Neural cell (in vitro differentiated cells): ENCODE data around the gene GOLGA8K. TPM values are rescaled to one million over a fixed set of nuclear protein-coding genes. Genes with fewer than 3 reads are reported as not detected.
"Not testable (repeated sequence)": the region's sequence is repeated elsewhere in the genome, so short reads cannot be mapped to it uniquely, and the experiment has no call there.

Experiments used
- H2AFZ ChIP-seq: fragments of 200-600, 300-800 bp; sonication (generic), shearing (Covaris generic); 2 replicates; pipeline ENCODE4 v1.6.0; 2014; ENCODE audit warnings: low read depth, mild to moderate bottlenecking, antibody characterized with exemption, low read length, moderate library complexity
- H3F3A ChIP-seq: fragments of 200-600 bp; shearing (Covaris generic); 2 replicates; pipeline ENCODE4 v1.6.1; 2016; ENCODE audit warnings: mild to moderate bottlenecking, moderate library complexity, mixed read lengths, antibody characterized with exemption, low read length; ENCODE audit not compliant: insufficient read depth, poor library complexity, severe bottlenecking
- H3K27ac ChIP-seq: fragments of 200-600, 300-800 bp; sonication (generic), shearing (Covaris generic); 2 replicates; pipeline ENCODE4 v1.5.1; 2014; ENCODE audit warnings: mild to moderate bottlenecking, low read length, moderate library complexity
- H3K27me3 ChIP-seq: fragments of 300-800, 200-600 bp; sonication (generic), shearing (Covaris generic); 2 replicates; pipeline ENCODE4 v1.6.0; 2014; ENCODE audit warnings: mild to moderate bottlenecking, low read depth, low read length, moderate library complexity; ENCODE audit not compliant: insufficient read depth
- H3K36me3 ChIP-seq: fragments of 300-800, 200-600 bp; sonication (generic), shearing (Covaris generic); 2 replicates; pipeline ENCODE4 v1.5.1; 2014; ENCODE audit warnings: mild to moderate bottlenecking, antibody characterized with exemption, low read length, moderate library complexity; ENCODE audit not compliant: insufficient read depth
- H3K4me2 ChIP-seq: fragments of 300-800, 200-600 bp; sonication (generic), shearing (Covaris generic); 2 replicates; pipeline ENCODE4 v1.6.0; 2014; ENCODE audit warnings: mild to moderate bottlenecking, low read length
- H3K4me3 ChIP-seq: fragments of 300-800, 200-600 bp; sonication (generic), shearing (Covaris generic); 2 replicates; pipeline ENCODE4 v1.5.1; 2014; ENCODE audit warnings: mild to moderate bottlenecking, low read length, moderate library complexity
- H3K79me2 ChIP-seq: fragments of 200-600 bp; shearing (Covaris generic); replicated peaks from 2 replicates; pipeline ENCODE4 v1.6.0; 2014; ENCODE audit warnings: mild to moderate bottlenecking, low read length, moderate library complexity; ENCODE audit not compliant: insufficient read depth
- H3K9ac ChIP-seq: fragments of 300-800, 200-600 bp; sonication (generic), shearing (Covaris generic); 2 replicates; pipeline ENCODE4 v1.6.1; 2016; ENCODE audit warnings: mild to moderate bottlenecking, low read length, mixed read lengths
- H3K9me2 ChIP-seq: fragments of 200-600 bp; shearing (Covaris generic); 2 replicates; pipeline ENCODE4 v1.6.1; 2016; ENCODE audit warnings: mild to moderate bottlenecking, low read length, mixed read lengths; ENCODE audit not compliant: insufficient read depth
- H3K9me3 ChIP-seq: fragments of 200-600, 300-800 bp; sonication (generic), shearing (Covaris generic); 2 replicates; pipeline ENCODE4 v1.6.1; 2016; ENCODE audit warnings: mild to moderate bottlenecking, mixed run types, low read length, moderate library complexity, mixed read lengths
- H4K20me1 ChIP-seq: fragments of 200-600 bp; shearing (Covaris generic); 2 replicates; pipeline ENCODE4 v1.6.1; 2016; ENCODE audit warnings: mild to moderate bottlenecking, mixed run types; ENCODE audit not compliant: insufficient read depth
- polyA plus RNA-seq: library from polyadenylated mRNA; depleted of rRNA; stranded (reverse); fragments of >200 nt; gene quantifications from 2 replicates; pipeline ENCODE4 v1.2.3, GENCODE V29; 2014

GOLGA8K gene
- polyA plus RNA-seq, 1 donor from 2014 or later, result 0.27 TPM

- not testable (repeated sequence) for H3K4me3 ChIP-seq, H3K9ac ChIP-seq, H3K9me3 ChIP-seq, H3K27me3 ChIP-seq, H4K20me1 ChIP-seq, H3K36me3 ChIP-seq, H3K27ac ChIP-seq, H3K9me2 ChIP-seq, H3F3A ChIP-seq, H2AFZ ChIP-seq, H3K4me2 ChIP-seq, H3K79me2 ChIP-seq
Observed at GRCh38 chr15:32394745-32395144, 8.3 kb downstream of the GOLGA8K start.

DNA sequence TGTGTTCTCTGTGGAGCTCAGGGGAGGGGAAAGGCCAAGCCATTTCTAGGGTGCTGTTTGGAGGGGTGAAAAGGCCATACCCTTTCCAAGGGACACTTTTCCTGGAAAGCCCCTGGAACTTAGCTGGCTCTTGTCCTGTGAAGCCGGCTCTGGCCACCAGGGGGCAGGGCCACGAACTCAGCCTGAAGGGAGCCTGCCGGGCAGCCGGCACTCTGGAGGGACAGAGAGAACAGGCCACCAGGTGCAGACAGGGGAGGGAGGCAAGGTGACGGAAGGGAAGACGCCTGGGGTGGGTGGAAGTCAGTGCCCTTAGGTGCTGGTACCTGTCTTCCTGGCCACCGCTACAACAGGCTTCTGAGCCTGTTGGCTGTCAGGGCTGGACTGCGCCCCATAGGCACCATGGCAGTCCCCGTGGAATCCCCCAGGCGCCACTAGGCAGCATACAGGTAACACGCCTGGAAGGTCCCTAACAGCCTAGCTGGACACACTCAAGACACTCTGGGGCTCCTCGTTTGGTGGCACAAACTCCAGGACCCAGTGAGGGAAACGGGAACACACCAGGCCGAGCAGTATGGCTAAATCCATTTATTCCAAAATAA is 14.9 kb downstream of the GOLGA8K start:
- not testable (repeated sequence) for H3K9me2 ChIP-seq, H3K9me3 ChIP-seq, H2AFZ ChIP-seq, H3K4me3 ChIP-seq, H3K4me2 ChIP-seq, H3K36me3 ChIP-seq, H3K27ac ChIP-seq, H3F3A ChIP-seq, H3K79me2 ChIP-seq, H4K20me1 ChIP-seq, H3K9ac ChIP-seq, H3K27me3 ChIP-seq

DNA sequence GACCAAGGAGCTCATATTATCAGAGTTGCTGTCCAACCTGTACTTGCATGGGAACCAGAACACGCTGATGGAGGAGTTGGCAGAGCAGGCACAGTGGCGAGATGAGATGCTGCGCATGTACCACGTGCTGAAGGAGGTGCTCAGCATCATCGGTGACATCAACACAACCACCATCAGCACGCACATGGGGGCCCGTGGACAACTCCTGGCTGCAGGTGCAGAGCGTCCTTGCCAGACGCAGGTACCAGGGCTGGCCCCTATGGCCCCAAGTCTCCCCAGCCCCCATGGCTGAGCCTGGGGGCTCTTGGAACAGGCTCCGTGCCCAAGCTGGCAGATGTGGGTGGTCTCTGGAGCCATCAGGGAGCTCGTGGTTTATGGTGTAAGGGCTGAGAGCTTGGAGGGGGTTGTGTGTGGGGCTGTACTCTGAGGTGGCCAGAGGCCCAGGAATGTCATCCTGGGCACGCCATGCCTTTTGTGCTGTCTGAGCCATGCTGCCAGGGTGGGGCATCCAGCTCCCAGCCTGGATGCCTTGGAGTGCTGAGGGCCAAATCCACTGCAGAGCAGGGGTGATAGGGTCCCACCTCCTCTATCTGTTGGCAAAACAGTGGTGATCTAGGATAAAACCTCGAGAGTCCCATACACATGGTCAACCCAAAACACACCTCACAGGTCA is 17.1 kb downstream of the GOLGA8K start:
- H3K79me2 ChIP-seq, H3K36me3 ChIP-seq, H4K20me1 ChIP-seq, H3K9me2 ChIP-seq, H3K9ac ChIP-seq, H2AFZ ChIP-seq, H3K27ac ChIP-seq, H3K9me3 ChIP-seq, H3K4me2 ChIP-seq, H3K27me3 ChIP-seq, H3F3A ChIP-seq, H3K4me3 ChIP-seq: not testable (repeated sequence)

GRCh38 chr15:32374185-32374584 is 28.9 kb downstream of the GOLGA8K start:
- H3K36me3 ChIP-seq, H4K20me1 ChIP-seq, H3K9me3 ChIP-seq, H3K4me3 ChIP-seq, H3K27ac ChIP-seq, H3K79me2 ChIP-seq, H3K9ac ChIP-seq, H3K27me3 ChIP-seq, H3K9me2 ChIP-seq, H3F3A ChIP-seq, H2AFZ ChIP-seq, H3K4me2 ChIP-seq: not testable (repeated sequence)

- H3K79me2 ChIP-seq, H3F3A ChIP-seq, H3K27me3 ChIP-seq, H3K9me2 ChIP-seq, H3K27ac ChIP-seq, H3K9me3 ChIP-seq, H3K9ac ChIP-seq, H3K4me3 ChIP-seq, H3K4me2 ChIP-seq, H3K36me3 ChIP-seq, H2AFZ ChIP-seq, H4K20me1 ChIP-seq: not testable (repeated sequence)
Observed at GRCh38 chr15:32373707-32374106, 29.4 kb downstream of the GOLGA8K start.

GRCh38 chr15:32372075-32372474 is 31.0 kb downstream of the GOLGA8K start:
- not testable (repeated sequence) for H3K9me3 ChIP-seq, H3K27me3 ChIP-seq, H3K9me2 ChIP-seq, H3K27ac ChIP-seq, H3K4me2 ChIP-seq, H3K4me3 ChIP-seq, H4K20me1 ChIP-seq, H3K9ac ChIP-seq, H3F3A ChIP-seq, H2AFZ ChIP-seq, H3K36me3 ChIP-seq, H3K79me2 ChIP-seq

GRCh38 chr15:32370526-32370925 is 32.6 kb downstream of the GOLGA8K start:
- not testable (repeated sequence) for H3K4me3 ChIP-seq

DNA sequence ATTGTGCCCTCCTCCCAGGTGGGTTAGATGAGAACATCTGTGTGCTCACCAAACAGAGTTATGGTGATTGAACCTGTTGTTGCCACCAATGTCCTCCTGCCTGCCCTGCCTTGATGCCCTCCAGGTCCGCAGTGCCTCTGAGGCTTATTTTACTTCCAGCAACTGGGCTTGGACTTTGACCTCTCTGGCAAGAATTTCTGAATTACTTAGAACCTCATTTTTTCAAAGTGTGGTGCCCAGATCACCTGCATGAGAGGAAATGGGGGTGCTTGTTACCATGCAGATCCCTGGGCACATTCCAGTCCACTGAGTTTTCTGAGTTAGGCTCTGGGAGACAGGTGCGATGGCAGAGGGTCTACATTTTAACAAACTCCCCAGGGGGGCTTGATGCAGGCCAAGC is 33.0 kb downstream of the GOLGA8K start:
- H3K9ac ChIP-seq, H3K27me3 ChIP-seq, H3K4me2 ChIP-seq, H3K36me3 ChIP-seq, H2AFZ ChIP-seq, H3K27ac ChIP-seq, H3K9me3 ChIP-seq, H3F3A ChIP-seq, H4K20me1 ChIP-seq, H3K9me2 ChIP-seq, H3K79me2 ChIP-seq, H3K4me3 ChIP-seq: not testable (repeated sequence)

More at GRCh38 chr15:32370526-32370925, 32.6 kb downstream of the GOLGA8K start:
- H3K27ac ChIP-seq, H3K4me2 ChIP-seq, H3F3A ChIP-seq, H3K9ac ChIP-seq, H3K27me3 ChIP-seq, H3K9me2 ChIP-seq, H4K20me1 ChIP-seq, H2AFZ ChIP-seq, H3K9me3 ChIP-seq, H3K79me2 ChIP-seq, H3K36me3 ChIP-seq: not testable (repeated sequence)
